Measurements from ENCODE around the gene ERVV-1. TPM values are rescaled to one million over a fixed set of nuclear protein-coding genes. Genes with fewer than 3 reads are reported as not detected.

Gene ERVV-1
- total and polyA plus RNA-seq, 10 donors = not detected

GRCh38 chr19:52997975-52998374 is 15.7 kb upstream of the ERVV-1 start:
- no peaks in the 10 kb centered on the region for H3K36me3 ChIP-seq
- no peak for TF ChIP-seq CTCF (IDR thresholded peaks at IDR 0.05 in 8 of 11, conservative IDR thresholded peaks at IDR 0.05 in 3 of 11)
- TF ChIP-seq POLR2A (IDR thresholded peaks at IDR 0.05) = no peak
- no peak for TF ChIP-seq POLR2AphosphoS5 (IDR thresholded peaks at IDR 0.05)
- DNase-seq = no peak
- WGBS, 5 donors = 83 to 89% (median 83%) methylated on average over 9 of the region's 9 CpGs
- H3K27ac ChIP-seq = no peak overlapping the region
- peaks cover 0 to 10% (median 0%) of the 10 kb centered on the region in 7 donors for H3K27me3 ChIP-seq (replicated peaks in 1 of 7)
- no peak overlapping the region for H3K4me3 ChIP-seq
- peaks cover 0 to 83% (median 18%) of the 10 kb centered on the region in 8 donors for H3K9me3 ChIP-seq
- intact Hi-C loops (cut with DNase I; ENCODE audit: low total_unique reads) = no loop called here
- peaks cover 0 to 10% (median 6%) of the 10 kb centered on the region in 6 donors for H3K4me1 ChIP-seq

- Histone ChIP-seq H3K4me3 (no peak overlapping the region), H3K4me1 (no peaks in the 10 kb centered on the region), H3K27me3 (replicated peaks in 1 of 7) (peaks cover 0 to 6% (median 0%) of the 10 kb centered on the region in 7 donors), H3K36me3 (no peaks in the 10 kb centered on the region), H3K27ac (no peak overlapping the region), H3K9me3 (peaks cover 0 to 78% (median 12%) of the 10 kb centered on the region in 8 donors)
- DNase-seq = no peak
- 42 to 71% (median 57%) methylated on average over 2 of the region's 2 CpGs for WGBS, 5 donors
- intact Hi-C loops (cut with DNase I; ENCODE audit: low total_unique reads) = no loop called here
- no peak for TF ChIP-seq POLR2AphosphoS5 (IDR thresholded peaks at IDR 0.05)
- no peak for TF ChIP-seq CTCF (IDR thresholded peaks at IDR 0.05 in 8 of 11, conservative IDR thresholded peaks at IDR 0.05 in 3 of 11)
- TF ChIP-seq POLR2A (IDR thresholded peaks at IDR 0.05) = no peak
These were observed 11.2 kb upstream of the ERVV-1 start for GRCh38 chr19:53002479-53002878.

GRCh38 chr19:53004242-53004641 is 9.5 kb upstream of the ERVV-1 start:
- Histone ChIP-seq H3K36me3 (no peaks in the 10 kb centered on the region), H3K4me1 (no peaks in the 10 kb centered on the region), H3K9me3 (peaks cover 0 to 82% (median 6%) of the 10 kb centered on the region in 8 donors), H3K27ac (no peak overlapping the region), H3K4me3 (no peak overlapping the region), H3K27me3 (replicated peaks in 1 of 7) (no peaks in the 10 kb centered on the region)
- no peak for DNase-seq
- intact Hi-C loops (cut with DNase I; ENCODE audit: low total_unique reads) = no loop called here
- 86 to 94% (median 93%) methylated on average over 5 of the region's 5 CpGs for WGBS, 5 donors
- no peak for TF ChIP-seq CTCF (IDR thresholded peaks at IDR 0.05 in 8 of 11, conservative IDR thresholded peaks at IDR 0.05 in 3 of 11)
- no peak for TF ChIP-seq POLR2AphosphoS5 (IDR thresholded peaks at IDR 0.05)

GRCh38 chr19:53007200-53007599 is 6.5 kb upstream of the ERVV-1 start:
- Histone ChIP-seq H3K9me3 (peaks cover 0 to 88% (median 5%) of the 10 kb centered on the region in 8 donors), H3K36me3 (no peaks in the 10 kb centered on the region), H3K27ac (no peak overlapping the region), H3K4me1 (no peaks in the 10 kb centered on the region), H3K4me3 (no peak overlapping the region), H3K27me3 (replicated peaks in 1 of 7) (no peaks in the 10 kb centered on the region)
- DNase-seq = no peak
- intact Hi-C loops (cut with DNase I; ENCODE audit: low total_unique reads) = no loop called here
- WGBS, 5 donors = 67 to 76% (median 67%) methylated on average over 7 of the region's 7 CpGs
- no peak for TF ChIP-seq POLR2A (IDR thresholded peaks at IDR 0.05)
- TF ChIP-seq POLR2AphosphoS5 (IDR thresholded peaks at IDR 0.05) = no peak
- TF ChIP-seq CTCF (IDR thresholded peaks at IDR 0.05 in 8 of 11, conservative IDR thresholded peaks at IDR 0.05 in 3 of 11) = no peak
